HCT116 (cell line): ENCODE measurements around the gene DERA. TPM values are rescaled to one million over a fixed set of nuclear protein-coding genes. Genes with fewer than 3 reads are reported as not detected.

Experiments
- ATAC-seq: fragments of 200-7000 bp; cut with Tn5 transposase; 2 replicates; pipeline ENCODE4 v1.9.1; 2020; ENCODE audit warnings: mild to moderate bottlenecking, moderate library complexity
- BruUV-seq: library from RNA; stranded (reverse); fragments of 400-500 nt; replicated peaks from 2 replicates; lab custom pipeline; 2021; lab: Mats Ljungman, UMichigan
- CTCF ChIA-PET: fragments of 300-600 bp; sonication (Branson Sonifier 250); formaldehyde crosslinking; loops from one replicate; lab custom pipeline; 2021; ENCODE audit warnings: antibody characterized with exemption; lab: Charles Lee
- POLR2A ChIA-PET: fragments of 300-600, 350-600 bp; sonication (Branson Sonifier 250); formaldehyde crosslinking; loops from one replicate; lab custom pipeline; 2021; ENCODE audit warnings: antibody characterized with exemption; lab: Charles Lee
- RAD21 ChIA-PET, 2 experiments: fragments of 300-600 bp; sonication (Branson Sonifier 250); formaldehyde crosslinking; loops; one replicate each; lab custom pipeline; 2023; ENCODE audit warnings: low total read pairs in 2 of 2; ENCODE audit not compliant: uncharacterized antibody in 2 of 2, unreplicated experiment in 2 of 2, low non-redundant PET in 1 of 2; lab: Charles Lee
- DNase-seq: peaks from one replicate; pipeline ENCODE4 v3.0.0-alpha.2; 2010; ENCODE audit warnings: low read depth, low spot score
- H2AFZ ChIP-seq: fragments of 200-600 bp; shearing (Covaris generic), sonication (generic); 2 replicates; pipeline ENCODE4 v1.6.1; 2017; ENCODE audit warnings: low read depth, mixed run types, mixed read lengths, antibody characterized with exemption, low read length; ENCODE audit not compliant: poor library complexity, severe bottlenecking
- H3K27ac ChIP-seq: 2 replicates; pipeline ENCODE4 v1.5.1; 2012; ENCODE audit warnings: low read depth, low read length
- H3K27me3 ChIP-seq: fragments of 200-600 bp; sonication (generic); 2 replicates; pipeline ENCODE4 v1.6.1; 2016; ENCODE audit warnings: mixed run types, low read length, mixed read lengths; ENCODE audit not compliant: insufficient read depth
- H3K36me3 ChIP-seq, 2 experiments: fragments of 200-500 bp in 1 of 2; fragments of 200-600 bp in 1 of 2; sonication (Bioruptor generic) in 1 of 2; sonication (generic) in 1 of 2; 2 replicates each; pipeline versions ENCODE4 v1.5.1 to v1.6.1; 2014 to 2016; ENCODE audit warnings: low read length in 2 of 2, inconsistent platforms in 1 of 2, mixed read lengths in 1 of 2, mixed run types in 1 of 2; ENCODE audit not compliant: insufficient read depth in 2 of 2, control insufficient read depth in 1 of 2
- H3K4me1 ChIP-seq, 2 experiments: fragments of 200-600 bp in 1 of 2; sonication (generic) in 1 of 2; 2 replicates each; pipeline versions ENCODE4 v1.5.1 to v1.6.1; 2012 to 2017; ENCODE audit warnings: low read length in 2 of 2, inconsistent platforms in 1 of 2, mild to moderate bottlenecking in 1 of 2, mixed read lengths in 1 of 2, mixed run types in 1 of 2, moderate library complexity in 1 of 2; ENCODE audit not compliant: insufficient read depth in 2 of 2, control insufficient read depth in 1 of 2
- H3K4me2 ChIP-seq: fragments of 200-600 bp; sonication (generic); 2 replicates; pipeline ENCODE4 v1.6.1; 2017; ENCODE audit warnings: mixed run types, low read length, mixed read lengths
- H3K4me3 ChIP-seq, 2 experiments: fragments of 200-600 bp in 1 of 2; sonication (generic) in 1 of 2; replicated peaks in 1 of 2; 2 replicates each; pipeline ENCODE4 v1.5.1; 2011 to 2016; ENCODE audit warnings: low read length in 2 of 2, control low read depth in 1 of 2, low read depth in 1 of 2, mild to moderate bottlenecking in 1 of 2, mixed read lengths in 1 of 2, mixed run types in 1 of 2
- H3K79me2 ChIP-seq: fragments of 200-600 bp; sonication (generic); 2 replicates; pipeline ENCODE4 v1.6.1; 2017; ENCODE audit warnings: mild to moderate bottlenecking, mixed run types, low read length, moderate library complexity, mixed read lengths; ENCODE audit not compliant: insufficient read depth
- H3K9ac ChIP-seq: fragments of 200-600 bp; sonication (generic); 2 replicates; pipeline ENCODE4 v1.6.1; 2016; ENCODE audit warnings: low read length, mixed read lengths
- H3K9me2 ChIP-seq: fragments of 200-600 bp; sonication (generic), shearing (Covaris generic); 2 replicates; pipeline ENCODE4 v1.6.1; 2017; ENCODE audit warnings: mixed run types, mild to moderate bottlenecking, moderate library complexity; ENCODE audit not compliant: insufficient read depth
- H3K9me3 ChIP-seq, 2 experiments: fragments of 200-500 bp in 1 of 2; fragments of 200-600 bp in 1 of 2; sonication (Bioruptor generic) in 1 of 2; sonication (generic) in 1 of 2; 2 replicates each; pipeline ENCODE4 v1.6.1; 2014 to 2017; ENCODE audit warnings: low read length in 2 of 2, mixed read lengths in 2 of 2, inconsistent platforms in 1 of 2, low read depth in 1 of 2, mild to moderate bottlenecking in 1 of 2, mixed run types in 1 of 2, moderate library complexity in 1 of 2; ENCODE audit not compliant: control insufficient read depth in 1 of 2, insufficient read depth in 1 of 2
- H4K20me1 ChIP-seq: fragments of 200-600 bp; sonication (generic), shearing (Covaris generic); 2 replicates; pipeline ENCODE4 v1.6.1; 2017; ENCODE audit warnings: mixed run types, mild to moderate bottlenecking, moderate library complexity; ENCODE audit not compliant: insufficient read depth
- CTCF ChIP-seq, 3 experiments: fragments of 200-600 bp in 1 of 3; sonication (generic) in 1 of 3; IDR thresholded peaks in 2 of 3; conservative IDR thresholded peaks in 1 of 3; 2 replicates each; pipeline ENCODE4 v1.5.1; 2012 to 2017; ENCODE audit warnings: low read depth in 2 of 3, low read length in 2 of 3, antibody characterized with exemption in 1 of 3, borderline replicate concordance in 1 of 3, control low read depth in 1 of 3, mild to moderate bottlenecking in 1 of 3, mixed read lengths in 1 of 3, mixed run types in 1 of 3, moderate library complexity in 1 of 3; ENCODE audit not compliant: insufficient read depth in 1 of 3
- EGR1 ChIP-seq: IDR thresholded peaks from 2 replicates; pipeline ENCODE4 v1.6.1; 2012; ENCODE audit warnings: low read depth
- EZH2 ChIP-seq: fragments of 200-600 bp; sonication (generic); IDR thresholded peaks from 2 replicates; pipeline ENCODE4 v1.6.1; 2017; ENCODE audit warnings: antibody characterized with exemption, mixed run types
- EZH2phosphoT487 ChIP-seq: fragments of 200-600 bp; IDR thresholded peaks from 2 replicates; pipeline ENCODE4 v1.6.1; 2018; ENCODE audit warnings: antibody characterized with exemption, borderline replicate concordance
- JUND ChIP-seq: IDR thresholded peaks from 2 replicates; pipeline ENCODE4 v1.6.1; 2012
- POLR2AphosphoS5 ChIP-seq: IDR thresholded peaks from 2 replicates; pipeline ENCODE4 v1.6.1; 2011; ENCODE audit warnings: mild to moderate bottlenecking, low read depth, low read length, moderate library complexity
- RAD21 ChIP-seq: IDR thresholded peaks from 2 replicates; pipeline ENCODE4 v1.6.1; 2012; ENCODE audit warnings: low read depth, mild to moderate bottlenecking
- SP1 ChIP-seq: IDR thresholded peaks from 2 replicates; pipeline ENCODE4 v1.6.1; 2012; ENCODE audit warnings: low read depth
- TCF7L2 ChIP-seq: IDR thresholded peaks from 2 replicates; pipeline ENCODE4 v1.7.0; 2011; ENCODE audit warnings: borderline replicate concordance, inconsistent platforms; ENCODE audit not compliant: insufficient read depth, insufficient read length; ENCODE audit errors: extremely low read depth
- YY1 ChIP-seq: IDR thresholded peaks from 2 replicates; pipeline ENCODE4 v1.6.1; 2011; ENCODE audit warnings: low read length, low read depth, moderate library complexity, mild to moderate bottlenecking; ENCODE audit not compliant: insufficient replicate concordance; ENCODE audit errors: extremely low read depth
- ZBTB33 ChIP-seq: IDR thresholded peaks from 2 replicates; pipeline ENCODE4 v1.6.1; 2011; ENCODE audit warnings: mild to moderate bottlenecking, low read length, moderate library complexity; ENCODE audit not compliant: insufficient replicate concordance; ENCODE audit errors: extremely low read depth
- ZFX ChIP-seq: fragments of 450-650 bp; IDR thresholded peaks from 2 replicates; pipeline ENCODE4 v1.6.1; 2017
- intact Hi-C: fragments of 100-400 bp; cut with micrococcal nuclease; formaldehyde crosslinking; loops from 2 replicates; pipeline ENCODE4 v1.10.0; 2022
- total RNA-seq: library from RNA; stranded (reverse); gene quantifications from one replicate; pipeline ENCODE4 v1.2.1, GENCODE V29; 2021; ENCODE audit not compliant: unreplicated experiment

The DERA gene
- total RNA-seq, 1 experiment from 2014 or later: 32.6 TPM

- DNase-seq (no peak), ATAC-seq (no peak)
- CTCF ChIA-PET: no interaction called here
- Histone ChIP-seq H3K27ac (no peak overlapping the region), H3K9me2 (no peaks in the 10 kb centered on the region), H4K20me1 (no peaks in the 10 kb centered on the region), H3K9me3 (no peaks in the 10 kb centered on the region), H3K36me3 (no peaks in the 10 kb centered on the region), H2AFZ (no peak overlapping the region), H3K4me3 (no peak overlapping the region), H3K79me2 (no peaks in the 10 kb centered on the region), H3K27me3 (no peaks in the 10 kb centered on the region), H3K9ac (no peak overlapping the region), H3K4me1 (peaks cover 0 to 7% of the 10 kb centered on the region in 2 experiments; a peak in 1 of 4 replicates), H3K4me2 (no peak overlapping the region)
- POLR2A ChIA-PET: no interaction called here
- BruUV-seq: no TSS peak
- TF ChIP-seq YY1 (no peak), SP1 (no peak), EZH2 (no peak), ZFX (no peak), EZH2phosphoT487 (no peak), RAD21 (no peak), EGR1 (no peak), POLR2AphosphoS5 (no peak), ZBTB33 (no peak), CTCF (IDR thresholded peaks at IDR 0.05 in 2 of 3, conservative IDR thresholded peaks at IDR 0.05 in 1 of 3; ENCODE audit: borderline replicate concordance in 1 of 3, insufficient read depth in 1 of 3, low read depth in 2 of 3, low read length in 2 of 3) (no peak), JUND (no peak), TCF7L2 (no peak)
- intact Hi-C loops: loop anchor here (1.0 kb wide), 1 partner anchor 377 kb away; no protein-coding TSS in a partner anchor
- RAD21 ChIA-PET: no interaction called here
Measured at GRCh38 chr12:15982921-15983320, 71.8 kb downstream of the DERA start.
